HG03196 (cell line): ENCODE data around the gene TYR.
"Not testable (repeated sequence)": the region's sequence is repeated elsewhere in the genome, so short reads cannot be mapped to it uniquely, and the experiment has no call there.

ENCODE experiments used
- ATAC-seq: cut with Tn5 transposase; IDR thresholded peaks from one replicate; pipeline ENCODE4 v1.9.1; 2021; ENCODE audit not compliant: unreplicated experiment

Gene TYR

GRCh38 chr11:89342880-89343572 lies 165.4 kb downstream of the TYR start:
- ATAC-seq = not testable (repeated sequence)
